Heart left ventricle (tissue), 16 donors: ENCODE results near the gene TTBK1. TPM values are rescaled to one million over a fixed set of nuclear protein-coding genes. Genes with fewer than 3 reads are reported as not detected.
A peak's percentile ranks its signal among the peaks of the same experiment; 100 is the strongest.

Experiments
- ATAC-seq, 4 donors: fragments of 200-7000 bp; cut with Tn5 transposase; one replicate each; pipeline ENCODE4 v1.9.1; 2020 to 2022; ENCODE audit warnings: moderate library complexity in 4 of 4, mild to moderate bottlenecking in 3 of 4, moderate number of reproducible peaks in 1 of 4
- DNase-seq, 5 donors: peaks; one replicate each; pipeline ENCODE4 v3.0.0-alpha.2; 2020
- H3K27ac ChIP-seq, 12 donors: fragments of 200-600 bp; sonication (generic) in 4 of 12; one replicate each; pipeline versions ENCODE4 v1.5.0 to v1.8.0; 2016 to 2022; ENCODE audit warnings: mild to moderate bottlenecking in 2 of 12
- H3K27me3 ChIP-seq, 9 donors: fragments of 200-600 bp; sonication (generic) in 2 of 9; one replicate each; pipeline versions ENCODE4 v1.5.1 to v1.8.0; 2016 to 2022; ENCODE audit warnings: mild to moderate bottlenecking in 3 of 9
- H3K36me3 ChIP-seq, 9 donors: fragments of 200-600 bp; sonication (generic) in 2 of 9; one replicate each; pipeline versions ENCODE4 v1.5.0 to v1.8.0; 2018 to 2022; ENCODE audit warnings: mild to moderate bottlenecking in 2 of 9
- H3K4me1 ChIP-seq, 12 donors: fragments of 200-600 bp; sonication (generic) in 4 of 12; one replicate each; pipeline versions ENCODE4 v1.5.0 to v1.8.0; 2016 to 2022; ENCODE audit warnings: mild to moderate bottlenecking in 3 of 12
- H3K4me3 ChIP-seq, 12 donors: fragments of 200-600 bp; sonication (generic) in 4 of 12; one replicate each; pipeline versions ENCODE4 v1.5.0 to v1.8.0; 2017 to 2022; ENCODE audit warnings: mild to moderate bottlenecking in 9 of 12, moderate library complexity in 4 of 12
- H3K9me3 ChIP-seq, 12 donors: fragments of 200-600 bp; sonication (generic) in 4 of 12; one replicate each; pipeline versions ENCODE4 v1.5.0 to v1.8.0; 2016 to 2022; ENCODE audit warnings: mild to moderate bottlenecking in 1 of 12
- CTCF ChIP-seq, 12 donors: fragments of 200-600 bp; sonication (generic) in 4 of 12; IDR thresholded peaks; one replicate each; pipeline versions ENCODE4 v1.5.0 to v1.8.0; 2018 to 2022; ENCODE audit warnings: antibody characterized with exemption in 12 of 12, mild to moderate bottlenecking in 5 of 12
- POLR2A ChIP-seq, 2 donors: fragments of 450-650 bp; IDR thresholded peaks; one replicate each; pipeline ENCODE4 v1.6.1; 2017; ENCODE audit warnings: antibody characterized with exemption in 2 of 2, mild to moderate bottlenecking in 2 of 2, moderate library complexity in 2 of 2
- WGBS, 4 donors: extraction: QIAGEN DNeasy Blood & Tissue Kit in 2 of 4; methylation state at CpG; one replicate each; pipeline versions ENCODE4 v1.1.5 to v1.1.7; 2013 to 2018; 5-methylcytosine and 5-hydroxymethylcytosine counted together
- intact Hi-C, 10 donors: fragments of 100-400 bp; cut with DNase I; formaldehyde crosslinking; loops; one replicate each; pipeline versions ENCODE4 v1.11.1 to v1.14.2; 2022
- polyA plus RNA-seq, 2 donors: library from polyadenylated mRNA; stranded (reverse); fragments of 200-250 nt; gene quantifications; one replicate each; pipeline ENCODE4 v1.2.3, GENCODE V29; 2013
- total RNA-seq, 9 donors: library from RNA; depleted of rRNA in 2 of 9; stranded (reverse); fragments of >200 nt in 2 of 9; fragmentation: NEBNext Ultra II Directional in 3 of 9; extraction: Animal tissue kit (Norgen Biotek cat#: 25700) in 3 of 9; gene quantifications; one replicate each; pipeline versions ENCODE4 v1.1.0 to v1.2.4, GENCODE V29; 2016 to 2023
- donor health status: ischemic (EF 13 %, LVEDD 7.1; RV severe dilation, severe dysfunction).
- donor health status: healthy with polysubstance abuse.
- donor health status: DM: no; HTN: yes; CAD: no.
- donor health status: DM: no; HTN: no; CAD: no.
- donor health status: ischemic (EF 25% LVEDD 6.9; RV normal size, moderate dysfunction).
- donor health status: ischemic (EF 25% LVEDD 5.7; RV mildly dilated, moderate dysfunction).
- donor health status: healthy.
- donor health status: DM: yes; HTN: yes; CAD: no.
- donor health status: ischemic (EF 35%, LVEDD 5.7; RV mildly dilated, moderate dysfunction).
- donor health status: nonischemic (EF 11% LVEDD 7.7; RV severe dilation, severe dysfunction).
- donor health status: DM: yes; HTN: yes; CAD: no.
- donor health status: PGD.
- donor health status: ischemic (EF 29% LVEDD 5.4; RV normal size, mild dysfunction).
- donor health status: nonischemic (EF 23%, LVEDD 6.1; RV moderate dilation, normal function).

TTBK1 gene
- total and polyA plus RNA-seq, 11 donors, result 0.04 to 0.52 (median 0.27) TPM

- DNase-seq (peak in 2 of 5 donors; percentile 7 to 25), ATAC-seq (no peak)
- Histone ChIP-seq H3K4me1 (peaks cover 0 to 10% (median 0%) of the 10 kb centered on the region in 12 donors), H3K36me3 (no peaks in the 10 kb centered on the region), H3K27me3 (peaks cover 0 to 30% (median 2%) of the 10 kb centered on the region in 9 donors), H3K9me3 (no peaks in the 10 kb centered on the region), H3K4me3 (no peak overlapping the region), H3K27ac (no peak overlapping the region)
- intact Hi-C loops, result no loop called here
- WGBS, 4 donors, result 76 to 94% (median 91%) methylated on average over 5 to 6 of the region's 6 CpGs
- TF ChIP-seq POLR2A (IDR thresholded peaks at IDR 0.05), result no peak
- TF ChIP-seq CTCF (IDR thresholded peaks at IDR 0.05), result no peak
These were observed 43.2 kb downstream of the TTBK1 start for GRCh38 chr6:43286456-43286979.

- ATAC-seq (peak in 3 of 4 donors; percentile 15 to 41 (median 21)), DNase-seq (peak in 2 of 5 donors; percentile 28 to 45)
- TF ChIP-seq CTCF (IDR thresholded peaks at IDR 0.05), result peak in 6 of 12 donors; percentile 14 to 40 (median 21)
- TF ChIP-seq POLR2A (IDR thresholded peaks at IDR 0.05), result no peak
- H3K27me3 ChIP-seq, result peaks cover 0 to 30% (median 2%) of the 10 kb centered on the region in 9 donors
- H3K4me1 ChIP-seq, result peaks cover 0 to 10% (median 0%) of the 10 kb centered on the region in 12 donors
- intact Hi-C loops, result no loop called here
- no peaks in the 10 kb centered on the region for H3K9me3 ChIP-seq
- H3K36me3 ChIP-seq, result no peaks in the 10 kb centered on the region
- WGBS, 4 donors, result 40 to 66% (median 62%) methylated on average over 2 to 10 of the region's 10 CpGs
- no peak overlapping the region for H3K27ac ChIP-seq
- no peak overlapping the region for H3K4me3 ChIP-seq
These were observed 43.9 kb downstream of the TTBK1 start for GRCh38 chr6:43286980-43287716.

GRCh38 chr6:43287717-43288679 lies 44.7 kb downstream of the TTBK1 start:
- Histone ChIP-seq H3K36me3 (no peaks in the 10 kb centered on the region), H3K27ac (no peak overlapping the region), H3K4me1 (peaks cover 0 to 10% (median 0%) of the 10 kb centered on the region in 12 donors), H3K27me3 (peaks cover 0 to 30% (median 1%) of the 10 kb centered on the region in 9 donors), H3K4me3 (no peak overlapping the region), H3K9me3 (no peaks in the 10 kb centered on the region)
- ATAC-seq (no peak), DNase-seq (peak in 2 of 5 donors; percentile 17 to 42)
- 78 to 83% (median 78%) methylated on average over 7 of the region's 7 CpGs for WGBS, 4 donors
- intact Hi-C loops, result no loop called here
- no peak for TF ChIP-seq CTCF (IDR thresholded peaks at IDR 0.05)
- TF ChIP-seq POLR2A (IDR thresholded peaks at IDR 0.05), result no peak
